GM18505 (cell line): Measurements from ENCODE around the gene MITF.

Experiments used
- ATAC-seq: cut with Tn5 transposase; IDR thresholded peaks from one replicate; pipeline ENCODE4 v1.9.1; 2021; ENCODE audit not compliant: unreplicated experiment
- POLR2A ChIP-seq: IDR thresholded peaks from 4 replicates; pipeline ENCODE4 v1.6.1; 2011; ENCODE audit warnings: borderline replicate concordance; ENCODE audit not compliant: insufficient read depth, insufficient read length; ENCODE audit errors: extremely low read depth

MITF gene

DNA sequence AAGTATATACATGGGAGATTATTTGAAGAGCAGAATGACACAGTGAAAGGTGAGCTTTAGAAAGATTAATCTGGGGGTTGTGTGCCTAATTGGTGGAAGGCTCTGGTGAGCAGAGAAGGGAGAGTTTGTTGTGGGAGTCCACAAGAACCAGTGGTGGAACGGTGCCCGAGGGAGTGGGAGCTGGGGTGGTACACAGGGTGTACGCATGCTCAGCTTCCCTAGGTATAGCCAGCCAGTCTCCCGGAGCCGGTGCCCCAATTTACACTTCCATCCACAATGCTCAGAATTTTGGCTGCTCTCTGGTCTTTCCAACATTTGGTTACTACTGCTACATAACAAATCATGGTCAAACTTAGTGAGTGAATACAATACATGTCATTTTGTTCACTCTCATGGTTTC, 92.5 kb downstream of the MITF start:
- TF ChIP-seq POLR2A: no peak
- ATAC-seq: no peak

- no peak for ATAC-seq
- no peak for TF ChIP-seq POLR2A
Measured at GRCh38 chr3:69833591-69833990, 94.3 kb downstream of the MITF start.

GRCh38 chr3:69838217-69838616, 99.0 kb downstream of the MITF start:
- no peak for ATAC-seq
- TF ChIP-seq POLR2A: no peak

DNA sequence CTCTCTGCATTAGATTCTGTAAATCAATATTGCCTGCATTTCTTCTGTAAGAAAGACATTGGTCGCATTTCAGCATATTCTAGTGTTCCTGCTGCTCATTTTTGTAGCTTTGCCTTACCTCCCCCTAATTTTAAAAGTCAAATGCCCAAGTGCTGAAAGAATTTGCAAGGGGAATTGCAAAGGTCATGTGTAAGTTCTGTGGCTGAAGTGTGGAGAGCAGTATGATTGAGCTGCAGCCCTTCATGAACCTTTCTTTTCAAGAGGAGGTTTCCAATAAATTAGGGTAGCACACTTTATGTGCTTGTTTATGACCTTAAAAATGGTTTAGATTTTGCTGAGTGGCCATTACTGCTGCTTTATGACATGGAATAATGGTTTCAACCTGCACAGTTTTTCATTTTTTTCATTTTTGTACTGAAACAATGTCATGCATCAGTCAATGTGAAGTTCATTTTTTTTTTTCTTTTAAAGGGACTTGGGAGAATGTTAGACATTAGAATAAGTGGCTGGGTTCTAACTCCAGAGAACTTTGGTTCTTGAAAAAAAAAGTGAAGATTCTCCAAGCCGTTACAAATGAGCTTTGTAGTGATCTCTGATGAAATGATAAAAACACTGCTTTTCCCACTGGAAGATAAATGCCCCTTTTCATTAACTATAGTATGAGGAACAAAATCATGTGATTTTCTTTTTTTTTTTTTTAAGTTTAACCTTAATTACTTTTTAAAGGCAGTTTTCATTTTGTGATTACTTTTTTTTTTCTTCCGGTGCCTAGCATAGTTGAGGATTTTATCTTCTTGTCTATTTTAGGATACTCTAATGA, 99.6 kb downstream of the MITF start:
- ATAC-seq: no peak
- TF ChIP-seq POLR2A: no peak

DNA sequence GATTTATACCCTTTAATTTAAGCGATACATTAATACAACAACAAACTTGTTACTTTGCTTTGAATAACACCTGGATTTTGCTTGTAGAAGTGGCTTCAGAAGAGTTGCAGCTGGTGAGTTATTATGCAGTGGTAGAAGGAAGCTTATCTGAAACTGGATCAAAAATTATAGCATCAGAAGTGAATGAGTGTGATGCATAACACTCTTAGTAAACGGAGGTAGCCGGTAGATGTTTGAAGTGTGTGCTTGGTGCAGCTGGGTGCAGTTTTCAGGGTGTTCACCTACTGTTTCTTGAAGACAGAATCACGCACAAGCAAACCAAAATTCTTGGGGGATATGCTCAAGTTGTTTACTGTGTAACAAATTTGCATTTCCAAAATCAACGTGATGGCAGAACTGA, 103.1 kb downstream of the MITF start:
- no peak for TF ChIP-seq POLR2A
- no peak for ATAC-seq

DNA sequence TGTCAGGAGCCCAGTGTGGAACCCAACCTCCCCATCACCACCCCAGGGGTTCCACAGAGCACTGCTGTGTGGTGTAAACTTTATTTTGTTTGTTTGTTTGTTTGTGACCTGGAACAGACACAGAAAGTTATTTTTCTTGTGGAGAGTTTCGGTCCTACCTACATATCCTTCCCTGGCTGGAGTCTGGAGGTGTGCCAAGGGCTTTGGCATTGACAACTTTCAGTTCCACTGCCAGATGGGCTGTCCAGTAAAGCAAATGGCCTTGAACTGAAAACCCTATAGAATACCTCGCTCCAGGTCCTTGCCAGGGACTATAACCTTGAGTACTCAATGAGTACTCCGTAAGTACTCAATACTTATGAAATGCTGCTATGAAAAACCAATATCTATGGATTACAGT, 103.5 kb downstream of the MITF start:
- ATAC-seq: no peak
- no peak for TF ChIP-seq POLR2A

DNA sequence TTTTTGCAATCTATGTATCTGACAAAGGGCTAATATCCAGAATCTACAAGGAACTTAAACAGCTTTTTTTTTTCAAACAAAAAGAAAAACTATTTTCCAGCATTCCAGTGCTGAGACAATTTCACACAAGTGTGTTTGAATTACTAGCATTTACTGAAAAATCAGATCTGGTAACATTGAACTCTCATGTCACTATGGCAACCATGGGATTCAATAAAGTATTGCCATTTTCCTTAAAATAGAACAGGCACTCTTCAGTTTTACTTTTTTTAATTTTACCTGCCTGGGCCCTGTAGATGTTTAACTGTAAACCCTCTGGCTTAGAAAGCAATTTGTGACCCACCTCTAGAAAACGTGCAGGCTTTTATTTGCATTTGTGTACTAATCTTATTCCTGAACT, 105.4 kb downstream of the MITF start:
- no peak for TF ChIP-seq POLR2A
- ATAC-seq: no peak

DNA sequence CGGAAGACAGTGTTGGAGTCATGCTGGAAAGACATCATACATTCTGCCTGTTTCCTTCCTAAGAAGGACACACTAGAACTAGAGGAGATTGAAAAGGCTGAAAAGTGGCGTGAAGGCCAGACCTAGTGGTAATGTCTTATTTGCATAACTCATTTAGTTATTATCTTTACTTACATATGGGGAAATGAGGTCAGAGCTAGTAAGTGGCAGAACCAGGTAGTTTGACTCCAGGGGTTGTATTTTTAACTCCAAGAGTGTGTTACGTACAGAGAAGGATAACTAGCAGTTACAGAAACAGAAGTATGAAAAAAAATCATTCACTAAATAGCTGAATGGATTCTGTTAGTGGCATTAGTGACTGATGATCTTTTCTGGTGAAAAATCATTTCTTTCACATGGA, 108.0 kb downstream of the MITF start:
- no peak for ATAC-seq
- TF ChIP-seq POLR2A: no peak

DNA sequence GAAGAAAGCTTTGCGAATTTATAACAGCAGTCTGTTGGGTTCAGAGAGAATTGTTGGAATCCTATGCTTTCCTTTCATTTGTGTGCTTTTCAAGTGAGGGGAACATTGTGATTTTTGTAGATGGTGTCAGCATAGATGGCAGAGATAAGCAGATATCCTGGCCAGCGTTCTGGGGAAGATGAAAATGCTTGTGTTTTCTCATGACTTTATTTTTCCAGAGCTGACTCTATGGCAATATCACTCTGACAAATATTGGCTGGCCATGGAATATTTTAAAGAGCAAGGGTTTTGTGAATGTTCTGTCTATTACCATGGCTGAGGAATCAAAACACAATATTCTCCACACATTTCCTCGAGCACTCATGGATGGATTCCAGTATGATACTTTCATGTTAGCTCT, 108.8 kb downstream of the MITF start:
- no peak for TF ChIP-seq POLR2A
- no peak for ATAC-seq

- TF ChIP-seq POLR2A: no peak
- ATAC-seq: no peak
Measured at GRCh38 chr3:69850849-69851248, 111.6 kb downstream of the MITF start.

DNA sequence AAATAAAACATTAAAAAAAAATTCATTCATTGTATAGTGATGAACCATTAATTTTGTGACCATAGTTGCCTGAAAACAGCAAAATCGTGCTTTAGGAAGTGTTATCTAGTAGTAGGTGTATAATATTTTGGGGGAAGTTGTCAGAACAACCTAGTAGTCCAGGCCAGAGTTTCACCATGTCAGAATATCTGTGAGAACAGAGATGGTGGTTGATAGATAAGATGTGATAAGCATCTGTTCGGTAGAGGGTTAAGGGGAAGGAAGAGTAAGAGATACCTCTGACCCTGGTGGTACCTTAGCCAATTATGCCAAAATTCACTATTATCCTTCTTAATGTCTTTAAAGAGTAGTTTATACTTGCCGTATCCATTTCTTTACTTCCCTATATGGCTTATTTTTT, 113.8 kb downstream of the MITF start:
- ATAC-seq: no peak
- TF ChIP-seq POLR2A: no peak

DNA sequence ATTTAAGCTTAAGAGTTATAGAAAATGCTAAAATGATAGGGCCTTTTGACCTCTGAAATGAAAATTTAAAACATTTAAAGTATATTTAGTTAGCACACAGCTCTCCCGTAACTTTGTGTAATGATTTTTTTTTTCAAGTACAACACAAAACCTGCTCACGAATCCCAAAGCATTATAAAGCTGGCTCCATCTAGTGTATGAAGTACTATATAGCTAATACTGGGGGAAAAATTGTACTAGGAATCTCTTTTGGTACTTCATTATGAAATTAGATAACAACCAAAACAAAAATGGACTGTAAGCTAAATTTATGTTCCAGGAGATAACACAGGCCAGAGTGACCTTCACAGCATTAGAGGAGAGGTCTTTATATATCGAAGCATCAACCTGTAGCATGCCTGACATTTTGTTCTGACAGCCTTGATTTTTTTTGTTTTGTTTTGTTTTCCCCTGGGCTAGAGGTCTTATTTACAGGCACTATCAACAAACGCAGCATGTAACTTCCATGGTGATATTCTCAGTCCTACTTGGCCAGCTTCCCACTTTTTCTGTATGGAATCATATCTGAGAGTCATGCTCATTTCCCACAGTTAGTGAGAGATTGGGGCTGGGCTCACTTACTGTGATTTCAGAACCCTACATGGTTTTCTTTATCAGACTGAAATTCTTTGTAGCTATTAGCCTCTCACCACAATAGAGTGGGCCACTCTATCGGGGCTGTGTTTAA, 116.3 kb downstream of the MITF start:
- ATAC-seq: no peak
- TF ChIP-seq POLR2A: no peak

DNA sequence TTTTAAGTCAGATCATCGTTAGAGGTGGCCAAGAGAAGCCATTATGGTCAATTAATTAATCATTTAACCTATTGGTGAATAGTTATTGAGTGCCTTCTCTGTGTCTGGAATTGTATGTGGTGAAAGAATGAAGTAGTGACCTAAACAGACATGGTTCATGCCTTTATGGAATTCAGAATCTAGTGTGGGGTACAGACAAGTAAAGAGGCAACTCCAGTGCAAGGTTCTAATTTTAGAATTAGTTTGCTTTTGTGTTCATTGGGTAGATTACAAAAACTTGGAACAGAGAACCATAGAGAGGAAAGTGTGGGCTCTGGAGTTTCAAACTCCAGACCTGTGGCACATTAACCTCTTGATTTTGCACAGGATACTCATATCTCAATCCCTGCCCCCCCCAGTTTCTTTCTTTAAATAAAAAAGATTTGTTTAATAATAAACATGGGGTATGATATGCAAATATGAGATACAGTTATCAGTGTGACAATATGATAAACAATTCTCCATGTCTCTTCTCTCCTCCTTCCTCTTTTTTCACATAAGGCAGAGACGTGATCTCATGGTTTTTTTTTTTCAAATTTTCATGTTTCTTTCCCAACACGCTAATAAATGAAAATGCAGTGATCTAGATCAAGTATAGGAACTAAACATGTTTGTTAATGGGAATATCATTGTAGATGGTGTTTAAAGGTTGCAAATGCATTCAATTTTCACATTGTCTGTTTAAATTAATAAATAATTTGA, 117.9 kb downstream of the MITF start:
- no peak for TF ChIP-seq POLR2A
- no peak for ATAC-seq
